ENCODE data around the gene LEKR1.

The LEKR1 gene

DNA sequence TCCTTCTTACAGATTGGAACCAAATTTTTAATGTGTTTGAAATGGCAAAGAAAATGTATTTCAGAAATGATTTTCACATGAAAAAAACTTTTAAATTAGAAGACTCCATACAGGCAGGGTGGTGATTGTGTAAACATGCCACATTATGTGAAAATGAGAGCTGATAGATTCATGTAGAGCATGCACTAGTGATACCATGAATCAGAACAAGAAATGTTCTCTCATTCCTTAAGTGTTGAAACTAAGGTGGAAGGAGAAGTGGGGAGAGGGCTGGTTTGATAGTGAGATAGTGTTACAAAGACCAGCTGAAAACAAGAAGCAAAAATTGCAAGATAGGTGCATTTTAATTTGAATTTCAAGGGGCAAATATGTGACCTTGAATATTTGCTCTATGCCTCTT, 233.5 kb downstream of the LEKR1 start:
- no peak for DNase-seq (ENCODE audit: low read depth)

DNA sequence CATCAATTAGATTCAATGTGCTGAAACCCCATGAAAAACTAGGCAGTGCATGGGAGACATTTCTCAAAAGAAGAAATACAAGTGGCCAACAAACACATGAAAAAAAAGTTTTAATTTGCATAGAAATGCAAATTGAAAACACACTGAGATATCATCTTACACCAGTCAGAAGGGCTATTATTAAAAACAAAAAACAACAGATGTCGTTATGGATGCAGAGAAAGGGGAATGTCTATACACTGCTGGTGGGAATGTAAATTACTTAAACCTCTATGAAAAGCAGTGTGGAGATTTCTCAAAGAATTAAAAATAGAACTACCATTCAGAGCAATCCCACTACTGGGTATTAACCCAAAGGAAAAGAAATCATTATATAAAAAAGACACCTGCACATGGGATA, 235.1 kb downstream of the LEKR1 start:
- no peak for DNase-seq (ENCODE audit: low read depth)

GRCh38 chr3:157063469-157063868, 237.3 kb downstream of the LEKR1 start:
- DNase-seq (ENCODE audit: low read depth) = no peak

DNA sequence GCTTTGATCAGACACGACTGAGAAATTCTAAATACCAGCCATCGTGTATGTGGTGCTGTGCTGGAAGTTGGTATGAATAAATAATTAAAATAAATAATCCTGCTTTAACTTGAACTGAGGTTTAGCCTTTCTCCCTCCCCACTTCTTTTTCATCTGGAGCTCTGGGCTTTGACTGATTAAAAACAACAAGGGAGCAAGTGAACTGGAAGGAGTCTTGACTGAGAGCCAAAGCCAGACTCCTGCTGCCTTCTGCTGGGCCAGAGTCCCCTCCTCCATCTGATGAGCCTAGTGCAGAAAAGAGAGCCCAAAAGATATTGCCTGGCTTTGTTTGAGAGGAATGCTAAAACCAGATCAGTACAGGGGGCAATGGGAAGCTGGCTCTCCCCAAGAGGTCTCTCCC, 237.8 kb downstream of the LEKR1 start:
- DNase-seq (ENCODE audit: low read depth) = no peak

GRCh38 chr3:157064402-157064801, 238.2 kb downstream of the LEKR1 start:
- no peak for DNase-seq (ENCODE audit: low read depth)

- no peak for DNase-seq (ENCODE audit: low read depth)
Measured at GRCh38 chr3:157065201-157065600, 239.0 kb downstream of the LEKR1 start.

- peak; percentile 71 for DNase-seq (ENCODE audit: low read depth)
Measured at GRCh38 chr3:157066335-157067098, 240.4 kb downstream of the LEKR1 start.

DNA sequence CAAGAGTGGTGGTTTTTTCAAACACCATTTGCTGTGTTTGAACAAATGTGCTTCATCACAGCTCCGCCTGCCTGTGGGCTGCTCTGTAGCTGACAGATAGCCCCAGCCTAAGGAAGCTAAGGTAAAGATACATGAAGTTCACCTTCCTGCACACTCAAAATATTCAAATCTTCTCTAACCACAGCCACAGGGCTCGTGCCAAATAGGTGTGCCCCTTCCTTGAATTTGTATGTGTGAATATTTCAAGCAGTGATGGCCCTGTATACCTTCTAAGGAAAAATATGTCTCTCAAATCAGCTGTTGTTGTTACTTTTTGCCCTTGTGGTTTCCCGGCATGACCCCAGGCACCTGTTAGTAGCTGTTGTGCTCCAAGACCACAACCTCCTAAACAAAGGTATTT, 241.0 kb downstream of the LEKR1 start:
- no peak for DNase-seq (ENCODE audit: low read depth)

DNA sequence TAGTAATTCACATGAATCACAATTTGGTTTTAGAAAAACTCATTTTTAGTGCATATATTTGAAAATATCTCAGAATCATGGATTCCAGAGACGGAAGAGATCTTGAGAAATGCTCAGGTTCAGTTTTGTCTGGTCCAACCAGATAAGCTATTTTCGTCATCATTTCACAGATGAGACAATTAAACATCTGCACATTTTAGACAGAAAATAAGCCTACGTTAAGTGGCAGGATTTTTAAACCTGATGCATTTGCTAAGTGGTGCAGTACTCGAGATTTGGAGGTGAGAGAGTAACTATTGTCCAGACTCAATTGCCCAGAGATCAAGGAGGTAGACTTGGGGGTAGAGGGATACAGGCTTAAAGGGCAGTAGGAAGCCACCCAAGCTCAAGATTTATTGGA, 243.3 kb downstream of the LEKR1 start:
- no peak for DNase-seq (ENCODE audit: low read depth)

- DNase-seq (ENCODE audit: low read depth) = no peak
Measured at GRCh38 chr3:157069846-157070677, 243.9 kb downstream of the LEKR1 start.

DNA sequence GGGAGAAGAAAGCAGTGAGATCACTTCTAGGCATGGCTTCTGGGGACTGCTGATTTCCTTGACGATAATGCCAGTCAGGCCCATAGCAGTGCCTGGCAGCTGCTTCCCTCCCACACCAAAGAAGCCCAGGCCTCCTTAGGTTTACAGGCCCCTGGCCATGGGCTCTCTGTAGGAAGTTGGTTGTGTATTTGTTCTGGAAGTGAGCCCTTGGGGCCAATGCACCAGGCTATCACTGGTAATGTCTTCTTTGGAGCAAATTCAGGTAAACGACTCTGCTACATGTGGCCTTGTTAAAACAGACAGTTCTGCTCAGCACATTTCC, 244.5 kb downstream of the LEKR1 start:
- DNase-seq (ENCODE audit: low read depth) = no peak

DNA sequence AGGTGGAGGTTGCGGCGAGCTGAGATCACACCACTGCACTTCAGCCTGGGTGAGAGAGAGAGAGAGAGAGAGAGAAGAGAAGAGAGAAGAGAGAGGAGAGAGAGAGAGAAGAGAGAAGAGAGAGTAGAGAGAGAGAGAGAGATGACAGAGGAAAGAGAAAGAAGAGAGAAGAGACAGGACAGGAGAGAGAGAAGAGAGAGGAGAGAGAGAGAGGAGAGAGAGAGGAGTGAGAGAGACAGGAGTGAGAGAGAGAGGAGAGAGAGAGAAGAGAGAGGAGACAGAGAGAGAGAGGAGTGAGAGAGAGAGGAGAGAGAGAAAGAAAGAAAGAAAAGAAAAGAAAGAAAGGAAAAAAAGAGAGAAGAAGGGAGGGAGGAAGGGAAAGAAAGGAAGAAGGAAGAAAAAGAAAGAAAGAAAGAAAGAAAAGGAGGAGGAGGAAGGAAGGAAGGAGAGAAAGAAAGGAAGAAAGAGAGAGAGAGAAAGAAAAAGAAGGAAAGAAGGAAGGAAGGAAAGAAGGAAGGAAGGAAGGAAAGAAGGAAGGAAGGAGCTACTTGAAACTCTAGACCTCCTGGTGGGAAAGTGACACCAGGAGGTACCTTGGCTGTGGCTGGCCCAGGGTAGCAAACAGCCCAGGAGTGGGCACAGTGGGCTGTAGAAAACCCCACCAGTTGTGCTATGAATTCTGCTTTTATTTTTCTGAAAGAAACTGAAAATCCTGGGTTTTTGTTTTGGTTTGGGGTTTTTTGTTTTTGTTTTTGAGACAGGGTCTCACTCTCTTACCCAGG, 245.8 kb downstream of the LEKR1 start:
- no peak for DNase-seq (ENCODE audit: low read depth)

- DNase-seq (ENCODE audit: low read depth) = peak; percentile 88
Measured at GRCh38 chr3:157073810-157074209, 247.7 kb downstream of the LEKR1 start.

- DNase-seq (ENCODE audit: low read depth) = no peak
Measured at GRCh38 chr3:157074490-157074889, 248.3 kb downstream of the LEKR1 start.

DNA sequence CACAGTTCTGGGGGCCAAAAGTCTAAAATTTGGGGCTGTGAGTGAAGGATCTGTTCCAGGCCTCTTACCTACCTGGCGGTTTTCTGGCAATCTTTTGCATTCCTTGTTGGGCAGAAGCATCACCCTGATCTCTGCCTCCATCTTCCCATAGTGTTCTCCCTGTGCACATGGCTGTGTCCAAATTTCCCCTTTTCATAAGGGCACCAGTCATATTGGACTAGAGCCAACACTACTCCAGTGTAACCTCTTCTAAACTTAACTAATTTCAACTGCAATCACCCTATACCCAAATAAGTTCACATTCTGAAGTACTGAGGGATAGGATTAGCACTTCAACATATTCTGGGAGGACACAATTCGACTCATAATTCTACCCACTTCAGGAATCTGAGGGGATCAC, 248.8 kb downstream of the LEKR1 start:
- no peak for DNase-seq (ENCODE audit: low read depth)

DNA sequence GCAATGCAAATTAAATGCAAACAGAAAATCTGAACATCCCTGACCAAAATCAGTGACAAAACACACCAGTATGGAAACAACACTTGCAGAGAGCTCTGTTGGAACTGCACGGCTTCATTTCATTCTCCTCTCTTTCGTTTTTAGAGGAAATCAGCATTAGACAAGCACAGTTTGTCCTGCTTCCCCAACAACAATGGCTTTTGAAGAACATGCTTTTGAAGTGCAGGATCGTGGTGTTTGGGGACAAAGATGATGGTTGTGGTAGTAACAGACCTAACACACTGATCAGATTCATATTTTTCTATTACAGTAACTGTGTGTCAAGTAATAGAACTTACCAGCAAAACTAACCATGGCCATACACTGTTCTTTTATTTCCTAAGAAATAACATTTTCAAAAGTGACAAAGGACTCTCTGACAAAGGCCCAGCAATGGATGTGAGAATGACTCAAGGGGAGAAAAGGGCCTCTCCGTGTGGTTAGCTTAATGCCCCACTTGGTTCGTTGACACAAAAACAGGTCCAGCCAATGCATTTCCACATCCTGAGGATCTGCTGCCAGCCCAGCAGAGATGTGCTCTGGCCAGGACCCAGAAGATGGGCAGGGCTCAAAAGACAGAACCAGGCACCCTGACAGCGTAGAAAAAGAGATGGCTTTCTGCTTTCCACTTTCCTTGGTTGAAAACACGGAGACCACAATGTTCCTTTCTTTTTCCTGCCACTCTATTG, 249.7 kb downstream of the LEKR1 start:
- no peak for DNase-seq (ENCODE audit: low read depth)

DNA sequence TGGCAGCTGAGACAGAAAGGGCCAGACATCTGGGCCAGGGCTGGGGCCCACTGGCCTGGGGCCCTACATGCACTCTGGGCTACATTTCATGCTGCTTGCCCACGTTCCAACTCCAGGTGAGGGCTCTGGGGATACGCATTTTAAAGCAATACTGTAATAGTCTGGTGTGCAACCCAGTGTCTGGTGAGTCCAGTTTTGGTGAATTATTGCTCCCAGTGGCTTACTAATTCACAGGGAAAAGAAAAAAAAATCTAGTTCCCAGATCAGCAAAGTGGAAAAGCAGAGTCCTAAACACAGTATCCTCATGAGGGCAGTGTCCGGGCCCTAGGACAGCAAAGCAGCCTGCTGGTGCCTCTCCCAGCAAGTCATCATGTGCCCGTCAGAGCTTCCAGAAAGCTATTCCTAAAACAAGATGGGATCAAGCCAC, 251.4 kb downstream of the LEKR1 start:
- peak; percentile 89 for DNase-seq (ENCODE audit: low read depth)

- DNase-seq (ENCODE audit: low read depth) = no peak
Measured at GRCh38 chr3:157078131-157078810, 252.1 kb downstream of the LEKR1 start.

GRCh38 chr3:157078811-157079185, 252.6 kb downstream of the LEKR1 start:
- no peak for DNase-seq (ENCODE audit: low read depth)

- no peak for DNase-seq (ENCODE audit: low read depth)
Measured at GRCh38 chr3:157079676-157080369, 253.7 kb downstream of the LEKR1 start.

DNA sequence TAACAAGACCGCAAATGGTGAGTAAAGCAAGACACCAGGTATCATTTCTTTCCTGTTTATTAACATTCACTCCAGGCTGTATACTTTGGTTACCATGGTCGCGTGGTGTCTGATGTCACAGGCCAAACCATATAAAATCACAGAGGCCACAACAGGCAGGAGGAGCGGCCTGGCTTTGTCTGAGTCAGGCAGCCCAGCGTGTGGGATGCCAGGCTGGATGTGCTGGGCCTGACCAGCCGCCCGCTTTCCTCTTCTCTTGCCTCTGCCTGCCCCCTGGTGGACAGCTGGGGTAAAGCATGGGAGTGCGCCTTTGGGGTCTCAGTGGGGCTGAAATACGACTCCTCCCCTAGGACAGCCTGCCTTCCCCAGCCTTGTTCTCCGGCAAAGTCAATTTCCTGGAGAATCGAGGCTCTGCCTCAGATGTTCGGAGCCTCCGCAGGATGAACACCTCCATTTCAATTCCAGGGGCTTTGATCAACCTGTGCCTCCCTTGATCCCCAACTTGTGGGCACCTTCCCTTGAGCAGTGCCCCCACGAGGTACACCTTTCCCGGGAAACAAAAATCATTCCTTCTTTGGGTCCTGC, 255.6 kb downstream of the LEKR1 start:
- DNase-seq (ENCODE audit: low read depth) = peak; percentile 93
